IMR-90 (cell line): ENCODE results near the gene TNS1.

ENCODE experiments used
- CTCF ChIP-seq: conservative IDR thresholded peaks from 2 replicates; pipeline ENCODE4 v1.5.1; 2012; ENCODE audit warnings: mild to moderate bottlenecking, low read depth, low read length, improper control_type of control experiment
- ELK1 ChIP-seq: fragments of 150-350 bp; IDR thresholded peaks from 2 replicates; pipeline ENCODE4 v1.6.1; 2016; ENCODE audit warnings: low read depth, mild to moderate bottlenecking, low read length, moderate library complexity, borderline replicate concordance
- MXI1 ChIP-seq: IDR thresholded peaks from 2 replicates; pipeline ENCODE4 v1.6.1; 2012; ENCODE audit warnings: low read depth, mild to moderate bottlenecking, low read length, moderate library complexity, borderline replicate concordance
- RFX5 ChIP-seq: IDR thresholded peaks from 2 replicates; pipeline ENCODE4 v1.8.0; 2012; ENCODE audit warnings: low read depth, mild to moderate bottlenecking, low read length, moderate library complexity

GRCh38 chr2:217852555-217853211 is 150.1 kb downstream of the TNS1 start:
- TF ChIP-seq CTCF = no peak
- no peak for TF ChIP-seq ELK1
- no peak for TF ChIP-seq RFX5
- no peak for TF ChIP-seq MXI1
